CD14-positive monocyte (primary cell): ENCODE results near the gene UFSP2. TPM values are rescaled to one million over a fixed set of nuclear protein-coding genes. Genes with fewer than 3 reads are reported as not detected.

Source experiments
- DNase-seq, 3 donors: peaks; one replicate each; pipeline ENCODE4 v3.0.0-alpha.2; 2011 to 2022
- H2AFZ ChIP-seq: 2 replicates; pipeline ENCODE4 v1.6.0; 2012; ENCODE audit warnings: mild to moderate bottlenecking, low read depth, low read length, inconsistent platforms; ENCODE audit not compliant: insufficient read depth, poor library complexity, severe bottlenecking
- H3K27ac ChIP-seq, 2 donors: 1 replicate in 1 of 2; 2 replicates in 1 of 2; pipeline ENCODE4 v1.5.1; 2012 to 2013; ENCODE audit warnings: low read length in 2 of 2, control low read depth in 1 of 2, inconsistent platforms in 1 of 2, low read depth in 1 of 2, mild to moderate bottlenecking in 1 of 2
- H3K27me3 ChIP-seq, 2 donors: one replicate each; pipeline versions ENCODE4 v1.6.0 to v1.6.1; 2011 to 2013; ENCODE audit warnings: low read length in 2 of 2; ENCODE audit not compliant: control insufficient read depth in 2 of 2, insufficient read depth in 2 of 2
- H3K36me3 ChIP-seq, 2 donors: replicated peaks in 1 of 2; 1 replicate in 1 of 2; 2 replicates in 1 of 2; pipeline versions ENCODE4 v1.5.1 to v1.6.1; 2012 to 2013; ENCODE audit warnings: low read length in 2 of 2, control low read depth in 1 of 2, inconsistent platforms in 1 of 2, mild to moderate bottlenecking in 1 of 2; ENCODE audit not compliant: insufficient read depth in 2 of 2, control insufficient read depth in 1 of 2
- H3K4me1 ChIP-seq, 2 donors: 1 replicate in 1 of 2; 2 replicates in 1 of 2; pipeline versions ENCODE4 v1.5.1 to v1.6.1; 2012 to 2013; ENCODE audit warnings: low read length in 2 of 2, control low read depth in 1 of 2, inconsistent platforms in 1 of 2, mild to moderate bottlenecking in 1 of 2, moderate library complexity in 1 of 2; ENCODE audit not compliant: insufficient read depth in 2 of 2, control insufficient read depth in 1 of 2
- H3K4me2 ChIP-seq: replicated peaks from 2 replicates; pipeline ENCODE3; 2012; ENCODE audit warnings: low read length, moderate library complexity, mild to moderate bottlenecking; ENCODE audit not compliant: poor library complexity, severe bottlenecking; ENCODE audit errors: extremely low read depth
- H3K4me3 ChIP-seq, 3 experiments: fragments of 200-600 bp in 1 of 3; sonication (generic) in 1 of 3; replicated peaks in 1 of 3; 1 replicate in 2 of 3; 2 replicates in 1 of 3; pipeline ENCODE4 v1.5.1; 2011 to 2013; ENCODE audit warnings: low read length in 3 of 3, mild to moderate bottlenecking in 3 of 3, control low read depth in 2 of 3, low read depth in 2 of 3, inconsistent platforms in 1 of 3, moderate library complexity in 1 of 3
- H3K79me2 ChIP-seq: 2 replicates; pipeline ENCODE4 v1.6.0; 2012; ENCODE audit warnings: mild to moderate bottlenecking, control low read depth, inconsistent platforms, low read length, moderate library complexity; ENCODE audit not compliant: insufficient read depth
- H3K9ac ChIP-seq: 2 replicates; pipeline ENCODE4 v1.6.0; 2017; ENCODE audit warnings: low read length, mild to moderate bottlenecking; ENCODE audit not compliant: insufficient read depth, poor library complexity, severe bottlenecking
- H3K9me3 ChIP-seq, 2 donors: replicated peaks in 1 of 2; 1 replicate in 1 of 2; 2 replicates in 1 of 2; pipeline versions ENCODE4 v1.5.1 to v1.6.1; 2012 to 2013; ENCODE audit warnings: low read length in 2 of 2, control low read depth in 1 of 2; ENCODE audit not compliant: control insufficient read depth in 1 of 2, insufficient read depth in 1 of 2
- H4K20me1 ChIP-seq: 2 replicates; pipeline ENCODE4 v1.6.0; 2012; ENCODE audit warnings: mild to moderate bottlenecking, low read length, control low read depth, moderate library complexity; ENCODE audit not compliant: insufficient read depth
- H3K27ac Mint-ChIP-seq, 7 donors: one replicate each; pipeline ENCODE4 v1.8.0; 2020; ENCODE audit warnings: mild to moderate bottlenecking in 7 of 7, mixed read lengths in 7 of 7, moderate library complexity in 6 of 7, inconsistent platforms in 2 of 7
- H3K27me3 Mint-ChIP-seq, 3 donors: one replicate each; pipeline ENCODE4 v1.8.0; 2021 to 2022; ENCODE audit warnings: low read depth in 3 of 3, mild to moderate bottlenecking in 3 of 3, mixed read lengths in 3 of 3, moderate library complexity in 3 of 3, inconsistent platforms in 1 of 3
- H3K36me3 Mint-ChIP-seq, 2 donors: one replicate each; pipeline ENCODE4 v1.8.0; 2020; ENCODE audit warnings: mixed read lengths in 2 of 2, inconsistent platforms in 1 of 2, mild to moderate bottlenecking in 1 of 2
- H3K4me1 Mint-ChIP-seq: one replicate; pipeline ENCODE4 v1.8.0; 2020; ENCODE audit warnings: mild to moderate bottlenecking, mixed read lengths
- H3K4me3 Mint-ChIP-seq, 2 donors: one replicate each; pipeline ENCODE4 v1.8.0; 2020; ENCODE audit warnings: mild to moderate bottlenecking in 2 of 2, mixed read lengths in 2 of 2, moderate library complexity in 1 of 2
- H3K9me3 Mint-ChIP-seq, 7 donors: one replicate each; pipeline ENCODE4 v1.8.0; 2020 to 2022; ENCODE audit warnings: mixed read lengths in 7 of 7, mild to moderate bottlenecking in 6 of 7, moderate library complexity in 6 of 7, inconsistent platforms in 2 of 7
- WGBS: methylation state at CpG from one replicate; pipeline ENCODE4 v1.1.5; 2013; ENCODE audit warnings: missing lambda C conversion rate; ENCODE audit not compliant: insufficient coverage; 5-methylcytosine and 5-hydroxymethylcytosine counted together
- intact Hi-C, 2 donors: fragments of 100-400 bp; cut with micrococcal nuclease; formaldehyde crosslinking; loops; one replicate each; pipeline versions ENCODE4 v1.15.0 to v1.15.1; 2023
- polyA plus RNA-seq, 3 donors: library from polyadenylated mRNA; depleted of rRNA in 1 of 3; unstranded in 2 of 3; stranded (reverse) in 1 of 3; fragments of 300-500 nt in 2 of 3; fragments of >200 nt in 1 of 3; fragmentation: Illumina TruSeq in 2 of 3; gene quantifications; 1 replicate in 2 of 3; 2 replicates in 1 of 3; pipeline ENCODE4 v1.2.3, GENCODE V29; 2012 to 2021
- TF ChIP-seq, protein P1 (sequence below): fragments of 200-600 bp; IDR thresholded peaks from one replicate; pipeline ENCODE4 v1.8.0; 2022; ENCODE audit warnings: antibody characterized with exemption, mild to moderate bottlenecking

Gene UFSP2
- polyA plus RNA-seq, 3 donors: 6.8 to 23.5 (median 13.8) TPM

DNA sequence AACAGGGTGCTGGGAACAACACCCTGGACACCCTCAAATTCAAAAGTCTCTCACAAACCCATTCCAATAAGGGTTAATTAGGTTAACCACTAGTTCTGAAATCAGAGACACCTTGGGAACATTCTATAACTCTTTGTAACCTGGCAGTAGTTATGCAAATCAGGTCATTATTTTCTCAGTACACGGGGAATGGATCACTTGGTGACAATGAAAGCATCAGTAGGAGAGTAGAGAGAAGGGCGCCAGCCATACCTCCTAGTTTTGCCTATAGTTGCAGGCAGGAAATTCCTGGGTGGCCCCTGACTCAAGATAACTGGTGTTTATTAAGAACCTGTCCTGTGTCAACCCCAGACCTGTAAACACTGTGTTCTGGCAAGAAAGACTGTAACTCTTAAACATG, 43.2 kb upstream of the UFSP2 start:
- no peaks in the 10 kb centered on the region for H4K20me1 ChIP-seq
- no CpG with 5 or more reads among the region's 2 CpGs for WGBS
- no peak overlapping the region for H2AFZ ChIP-seq
- Mint-ChIP-seq H3K27ac (no peak overlapping the region), H3K4me3 (peak overlapping the region in 1 of 2 donors; percentile 27), H3K4me1 (peaks cover 10% of the 10 kb centered on the region), H3K27me3 (peaks cover 62 to 69% (median 62%) of the 10 kb centered on the region in 3 donors), H3K9me3 (peaks cover 0 to 24% (median 10%) of the 10 kb centered on the region in 7 donors), H3K36me3 (peaks cover 1 to 3% of the 10 kb centered on the region in 2 donors)
- TF ChIP-seq, protein P1, sequence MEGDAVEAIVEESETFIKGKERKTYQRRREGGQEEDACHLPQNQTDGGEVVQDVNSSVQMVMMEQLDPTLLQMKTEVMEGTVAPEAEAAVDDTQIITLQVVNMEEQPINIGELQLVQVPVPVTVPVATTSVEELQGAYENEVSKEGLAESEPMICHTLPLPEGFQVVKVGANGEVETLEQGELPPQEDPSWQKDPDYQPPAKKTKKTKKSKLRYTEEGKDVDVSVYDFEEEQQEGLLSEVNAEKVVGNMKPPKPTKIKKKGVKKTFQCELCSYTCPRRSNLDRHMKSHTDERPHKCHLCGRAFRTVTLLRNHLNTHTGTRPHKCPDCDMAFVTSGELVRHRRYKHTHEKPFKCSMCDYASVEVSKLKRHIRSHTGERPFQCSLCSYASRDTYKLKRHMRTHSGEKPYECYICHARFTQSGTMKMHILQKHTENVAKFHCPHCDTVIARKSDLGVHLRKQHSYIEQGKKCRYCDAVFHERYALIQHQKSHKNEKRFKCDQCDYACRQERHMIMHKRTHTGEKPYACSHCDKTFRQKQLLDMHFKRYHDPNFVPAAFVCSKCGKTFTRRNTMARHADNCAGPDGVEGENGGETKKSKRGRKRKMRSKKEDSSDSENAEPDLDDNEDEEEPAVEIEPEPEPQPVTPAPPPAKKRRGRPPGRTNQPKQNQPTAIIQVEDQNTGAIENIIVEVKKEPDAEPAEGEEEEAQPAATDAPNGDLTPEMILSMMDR: no peak
- no peaks in the 10 kb centered on the region for H3K36me3 ChIP-seq
- no peak overlapping the region for H3K9ac ChIP-seq
- H3K4me2 ChIP-seq: no peak overlapping the region
- H3K4me1 ChIP-seq: peaks cover 10 to 11% of the 10 kb centered on the region in 2 donors
- DNase-seq: no peak
- H3K27me3 ChIP-seq: peaks cover 38 to 72% of the 10 kb centered on the region in 2 donors
- peaks cover 0 to 10% of the 10 kb centered on the region in 2 donors for H3K9me3 ChIP-seq
- intact Hi-C loops: no loop called here
- H3K4me3 ChIP-seq: no peak overlapping the region
- no peaks in the 10 kb centered on the region for H3K79me2 ChIP-seq
- no peak overlapping the region for H3K27ac ChIP-seq

DNA sequence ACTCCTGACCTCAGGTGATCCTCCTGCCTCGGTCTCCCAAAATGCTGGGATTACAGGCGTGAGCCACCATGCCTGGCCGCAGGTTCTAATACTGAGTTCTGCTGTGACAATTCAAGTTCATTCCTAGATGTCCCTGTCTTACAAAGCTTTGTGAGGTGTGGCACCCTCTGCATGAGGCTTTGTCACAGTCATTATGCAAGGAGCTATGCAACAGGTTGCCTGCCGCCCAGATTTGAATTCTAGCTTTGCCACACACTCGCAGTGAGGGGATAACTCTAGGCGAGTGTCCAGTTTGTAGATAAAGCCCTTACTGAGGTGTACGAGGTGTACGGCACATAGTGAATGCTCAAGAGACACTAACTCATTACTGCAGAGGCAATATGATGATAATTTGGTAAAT, 42.2 kb upstream of the UFSP2 start:
- DNase-seq: no peak
- H3K4me1 Mint-ChIP-seq: peaks cover 10% of the 10 kb centered on the region
- Histone ChIP-seq H4K20me1 (no peaks in the 10 kb centered on the region), H2AFZ (no peak overlapping the region), H3K4me3 (no peak overlapping the region), H3K9ac (no peak overlapping the region), H3K4me1 (peaks cover 10 to 11% of the 10 kb centered on the region in 2 donors), H3K27me3 (peaks cover 35 to 65% of the 10 kb centered on the region in 2 donors), H3K27ac (no peak overlapping the region), H3K36me3 (no peaks in the 10 kb centered on the region), H3K9me3 (peaks cover 0 to 10% of the 10 kb centered on the region in 2 donors), H3K4me2 (no peak overlapping the region), H3K79me2 (no peaks in the 10 kb centered on the region)
- no peak overlapping the region for H3K27ac Mint-ChIP-seq
- WGBS: 85% methylated on average over 5 of the region's 8 CpGs
- H3K36me3 Mint-ChIP-seq: peaks cover 1 to 3% of the 10 kb centered on the region in 2 donors
- H3K9me3 Mint-ChIP-seq: peaks cover 0 to 21% (median 7%) of the 10 kb centered on the region in 7 donors
- H3K4me3 Mint-ChIP-seq: no peak overlapping the region
- intact Hi-C loops: no loop called here
- H3K27me3 Mint-ChIP-seq: peaks cover 54 to 63% (median 58%) of the 10 kb centered on the region in 3 donors
- TF ChIP-seq, protein P1: no peak
